Activated CD8-positive, alpha-beta memory T cell treated with anti-CD3 and anti-CD28 coated beads, Interleukin-2, amount 50 U/mL, for 4 hours (primary cell): ENCODE results near the gene TPGS1.
A peak's percentile ranks its signal among the peaks of the same experiment; 100 is the strongest.

ENCODE experiments used
- DNase-seq: peaks from one replicate; pipeline ENCODE4 v3.0.0-alpha.2; 2020

Gene TPGS1

GRCh38 chr19:496112-496665 is 11.1 kb upstream of the TPGS1 start, which contains the start of gene MADCAM1:
Gene MADCAM1 (plus strand): TSS chr19:496486. CDS start chr19:496500, 14 bp downstream.
- DNase-seq = no peak

GRCh38 chr19:496986-497385 is 10.3 kb upstream of the TPGS1 start:
- no peak for DNase-seq

GRCh38 chr19:497491-497868 is 9.8 kb upstream of the TPGS1 start:
- no peak for DNase-seq

- no peak for DNase-seq
Measured at GRCh38 chr19:497869-498510, 9.3 kb upstream of the TPGS1 start.

- no peak for DNase-seq
Measured at GRCh38 chr19:498511-498891, 8.8 kb upstream of the TPGS1 start.

GRCh38 chr19:498977-499623 is 8.2 kb upstream of the TPGS1 start:
- no peak for DNase-seq

GRCh38 chr19:501646-502045 is 5.7 kb upstream of the TPGS1 start:
- DNase-seq = no peak

- DNase-seq = no peak
Measured at GRCh38 chr19:504616-505015, 2.7 kb upstream of the TPGS1 start.

- peak; percentile 88 for DNase-seq
Measured at GRCh38 chr19:506404-507285, 652 bp upstream of the TPGS1 start.

- no peak for DNase-seq
Measured at GRCh38 chr19:508204-509150, 1.2 kb downstream of the TPGS1 start.

GRCh38 chr19:510606-511100 is 3.4 kb downstream of the TPGS1 start:
- DNase-seq = peak; percentile 93

GRCh38 chr19:511101-511851 is 4.0 kb downstream of the TPGS1 start:
- peak; percentile 82 for DNase-seq

- no peak for DNase-seq
Measured at GRCh38 chr19:512547-513365, 5.5 kb downstream of the TPGS1 start.

GRCh38 chr19:513368-514165 is 6.3 kb downstream of the TPGS1 start:
- no peak for DNase-seq

- no peak for DNase-seq
Measured at GRCh38 chr19:514166-514663, 6.9 kb downstream of the TPGS1 start.

GRCh38 chr19:517721-518597 is 10.7 kb downstream of the TPGS1 start:
- no peak for DNase-seq

- DNase-seq = peak; percentile 73
Measured at GRCh38 chr19:518598-519231, 11.4 kb downstream of the TPGS1 start.

GRCh38 chr19:519449-519865 is 12.2 kb downstream of the TPGS1 start:
- DNase-seq = no peak
